GM19099 (cell line): ENCODE measurements around the gene CASQ1.

Experiments used
- POLR2A ChIP-seq: IDR thresholded peaks from 3 replicates; pipeline ENCODE4 v1.6.1; 2011; ENCODE audit warnings: low read depth; ENCODE audit not compliant: insufficient read length; ENCODE audit errors: extremely low read depth

Gene CASQ1

DNA sequence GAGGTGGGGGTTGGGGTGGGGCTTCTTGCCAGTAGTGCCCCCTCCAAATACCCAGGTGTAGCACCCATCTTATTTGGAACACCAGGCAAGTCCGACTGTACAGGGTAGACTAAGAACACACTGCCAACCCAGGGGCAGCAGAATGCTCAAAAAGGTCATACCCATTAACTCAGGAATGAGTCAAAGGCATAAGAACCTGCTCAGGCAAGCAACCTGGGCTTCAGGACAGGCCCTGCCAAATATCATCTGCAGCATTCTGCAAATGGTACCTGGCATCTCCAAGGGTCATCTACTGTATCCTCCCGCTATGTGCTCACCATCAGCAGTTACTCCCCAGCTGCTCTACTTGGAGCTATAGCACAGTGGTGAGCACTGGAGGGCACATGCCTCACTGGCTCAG, 34.2 kb downstream of the CASQ1 start:
- no peak for TF ChIP-seq POLR2A

DNA sequence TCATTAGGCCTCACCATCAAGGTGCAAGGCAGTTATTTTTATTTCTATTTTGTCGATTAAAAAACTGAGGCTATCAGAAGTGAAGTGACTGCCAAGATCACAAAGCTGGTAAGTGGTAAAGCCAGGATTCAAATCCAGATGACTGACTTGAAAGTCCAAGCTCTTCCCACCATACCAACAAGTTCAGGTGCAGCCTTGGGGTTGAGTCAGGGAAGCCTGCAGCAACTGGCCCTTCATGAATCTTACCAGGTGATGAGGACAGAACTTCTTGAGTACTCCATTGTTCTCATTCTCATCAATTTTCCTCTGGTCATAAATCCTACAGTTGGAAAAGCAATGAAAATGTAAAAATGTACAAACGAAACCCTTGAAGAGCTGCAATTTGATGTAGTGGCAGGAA, 35.0 kb downstream of the CASQ1 start:
- no peak for TF ChIP-seq POLR2A

DNA sequence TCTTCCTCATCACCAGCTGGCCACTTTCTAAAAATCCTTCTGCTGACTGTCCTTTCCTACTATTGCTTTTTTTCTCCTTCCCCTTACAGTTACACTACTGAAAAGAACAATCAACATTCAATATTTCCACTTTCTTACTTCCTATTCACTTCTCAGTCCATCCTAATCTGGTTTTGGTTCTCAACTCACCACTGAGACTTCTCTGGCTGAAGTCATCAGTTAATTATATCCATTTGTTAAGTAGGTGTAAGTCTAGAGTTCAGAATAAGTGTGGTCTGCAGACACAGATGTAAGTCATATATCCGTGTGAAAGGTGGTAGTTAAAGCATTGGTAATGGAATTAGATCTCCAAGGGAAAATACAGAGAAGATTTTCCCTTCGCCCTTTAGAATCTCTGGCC, 36.2 kb downstream of the CASQ1 start:
- TF ChIP-seq POLR2A, result no peak

DNA sequence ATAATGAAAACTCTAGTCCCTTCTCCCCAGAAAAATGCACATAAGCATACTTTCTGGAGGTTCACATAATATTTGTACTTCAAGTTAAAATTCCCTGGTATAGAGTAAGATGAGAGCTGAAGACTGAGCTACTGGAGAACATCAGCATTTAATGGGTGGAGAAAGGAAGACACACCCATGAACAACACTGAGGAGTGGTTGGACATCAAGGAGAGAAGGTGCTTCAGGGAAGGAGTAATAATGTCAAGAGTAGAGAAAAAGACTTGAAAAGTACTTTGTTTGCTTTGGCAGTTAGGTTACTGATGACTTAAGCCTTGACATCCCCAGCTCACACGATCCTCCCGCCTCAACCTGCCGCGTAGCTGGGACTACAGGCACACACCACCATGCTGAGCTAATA, 36.7 kb downstream of the CASQ1 start:
- no peak for TF ChIP-seq POLR2A

DNA sequence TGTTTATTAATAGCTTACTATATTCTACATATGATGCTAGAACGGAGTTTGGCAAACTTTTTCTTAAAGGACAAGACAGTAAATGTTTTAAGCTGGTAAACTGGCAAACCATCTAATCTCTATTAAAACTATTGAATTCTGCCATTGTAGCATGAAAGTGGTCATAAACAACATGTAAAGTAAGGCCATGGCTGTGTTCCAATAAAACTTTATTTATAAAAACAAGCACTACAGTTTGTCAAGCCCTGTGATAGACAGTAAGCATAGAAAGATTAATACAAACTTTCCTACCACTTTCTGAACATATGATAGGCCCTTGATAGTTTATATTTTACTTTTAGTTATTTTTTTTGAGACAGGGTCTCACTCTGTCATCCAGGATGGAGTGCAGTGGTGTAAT, 37.2 kb downstream of the CASQ1 start:
- TF ChIP-seq POLR2A, result no peak

DNA sequence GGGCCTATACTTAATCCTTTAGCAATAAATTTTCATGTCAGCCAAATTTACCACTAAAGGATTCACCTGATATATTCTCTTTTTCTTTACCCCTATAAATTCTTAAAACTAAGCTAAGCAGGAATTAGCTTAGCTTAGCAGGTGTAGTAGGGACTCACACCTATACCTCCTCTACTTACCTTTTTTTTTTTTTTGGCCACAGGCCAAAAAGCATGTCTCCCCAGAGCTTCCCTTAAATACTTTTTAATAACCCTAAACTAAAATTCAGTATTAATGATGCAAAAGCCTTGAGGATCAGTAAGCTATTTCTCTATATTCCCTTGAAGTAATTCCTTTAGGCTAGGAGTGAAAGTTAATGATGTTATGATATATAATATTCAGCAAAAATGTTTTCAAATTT, 38.1 kb downstream of the CASQ1 start:
- TF ChIP-seq POLR2A, result no peak

DNA sequence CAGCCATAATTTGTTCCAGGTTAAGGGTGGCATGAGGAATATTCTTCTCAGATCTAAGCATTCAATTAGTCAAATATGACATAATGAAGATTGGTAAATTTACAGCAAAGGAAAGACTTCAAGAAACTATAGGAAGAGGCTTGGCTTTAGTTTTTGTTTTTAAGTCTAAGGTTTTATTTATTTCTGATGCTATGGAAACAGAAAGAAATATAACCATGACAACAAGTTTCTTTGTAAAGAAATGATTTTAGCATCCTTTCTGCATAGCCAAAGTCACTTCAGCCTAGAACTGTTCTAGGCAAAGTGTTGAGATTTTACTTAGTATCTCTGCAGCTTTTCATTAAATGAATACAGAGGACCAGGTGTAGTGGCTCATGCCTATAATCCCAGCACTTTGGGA, 42.5 kb downstream of the CASQ1 start:
- no peak for TF ChIP-seq POLR2A

DNA sequence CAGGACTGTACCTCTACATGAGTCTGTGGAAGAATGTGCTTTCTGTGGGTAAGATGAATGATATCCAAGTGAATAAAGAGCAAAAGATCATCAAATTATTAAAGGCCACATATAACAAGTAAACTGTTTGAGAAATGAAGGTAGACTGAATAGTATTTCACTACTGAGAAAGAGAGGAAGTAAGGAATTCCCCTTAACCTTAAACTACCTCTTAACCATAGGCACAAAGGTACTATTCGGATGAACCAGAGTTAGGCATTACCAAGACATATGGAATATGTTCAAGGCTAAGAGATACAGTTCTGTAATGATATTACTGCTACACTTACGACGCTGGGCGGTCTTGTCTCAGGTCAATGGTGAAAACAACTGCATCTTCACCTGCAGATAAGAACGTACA, 46.4 kb downstream of the CASQ1 start:
- no peak for TF ChIP-seq POLR2A

DNA sequence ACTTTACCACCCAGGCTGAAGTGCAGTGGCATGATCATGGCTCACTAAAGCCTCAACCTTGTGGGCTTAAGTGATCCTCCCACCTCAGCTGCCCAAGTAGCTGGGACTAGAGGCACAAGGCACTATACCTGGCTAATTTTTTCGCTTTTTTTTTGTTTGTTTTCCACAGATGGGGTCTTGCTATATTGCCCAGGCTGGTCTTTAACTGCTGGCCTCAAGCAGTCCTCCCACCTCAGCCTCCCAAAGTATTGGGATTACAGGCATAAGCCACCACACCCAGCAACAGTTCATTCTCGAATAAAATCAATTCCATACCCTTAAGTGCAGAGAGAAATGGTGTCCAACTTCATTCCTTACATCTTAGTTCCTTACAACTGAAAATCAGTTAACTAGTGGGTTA, 47.2 kb downstream of the CASQ1 start:
- no peak for TF ChIP-seq POLR2A

DNA sequence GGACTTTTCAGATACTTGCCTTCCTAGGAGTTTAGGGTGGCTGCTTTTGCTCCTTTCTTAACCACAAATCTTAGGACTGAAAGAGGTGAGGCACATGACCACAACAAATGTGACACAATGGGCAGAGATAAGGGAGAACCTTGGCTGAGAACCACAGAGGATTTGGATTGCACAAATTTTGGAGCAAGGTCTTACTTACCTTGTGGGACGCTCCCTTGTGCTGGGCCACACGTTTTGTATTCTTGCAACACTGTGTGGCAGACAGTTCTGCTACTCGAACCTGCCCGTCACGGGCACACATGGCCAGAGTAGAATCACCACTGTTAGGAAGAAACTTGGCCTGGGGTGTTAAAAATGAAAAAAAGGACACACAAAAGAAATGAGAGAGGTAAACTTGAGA, 48.0 kb downstream of the CASQ1 start:
- no peak for TF ChIP-seq POLR2A

DNA sequence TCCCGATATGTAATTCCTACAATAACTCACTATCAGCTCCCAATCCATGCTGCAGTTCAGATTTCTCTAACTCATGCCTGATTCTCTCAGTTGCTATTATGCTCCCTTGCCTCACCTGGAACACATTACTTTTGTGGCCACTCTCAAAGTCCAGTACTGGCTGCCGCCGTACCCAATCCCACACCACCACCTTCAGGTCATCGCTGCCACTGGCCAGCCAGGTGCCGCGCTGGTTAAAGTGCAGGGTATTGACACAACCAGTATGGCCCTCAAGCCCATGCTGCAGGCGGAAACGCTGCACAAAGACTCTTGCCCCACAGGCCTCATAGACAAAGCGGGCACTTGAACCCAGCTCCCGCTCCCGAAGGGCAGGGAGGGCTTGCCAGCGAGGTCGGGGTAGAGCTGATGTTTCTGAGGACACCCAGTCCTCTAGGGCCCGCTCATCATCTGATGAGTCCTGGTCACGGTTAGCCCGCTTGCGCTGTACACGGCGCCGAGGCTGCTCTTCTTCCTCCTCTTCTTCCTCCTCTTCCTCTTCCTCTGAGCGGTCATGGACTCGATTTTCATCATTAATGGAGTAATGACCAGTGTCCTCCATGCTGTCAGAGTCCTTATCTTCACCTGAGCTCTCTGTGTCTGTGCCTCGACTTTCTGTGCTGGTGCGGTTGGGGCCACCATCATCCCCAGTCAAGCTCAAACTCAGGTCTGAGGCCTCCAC, 49.4 kb downstream of the CASQ1 start:
- no peak for TF ChIP-seq POLR2A

DNA sequence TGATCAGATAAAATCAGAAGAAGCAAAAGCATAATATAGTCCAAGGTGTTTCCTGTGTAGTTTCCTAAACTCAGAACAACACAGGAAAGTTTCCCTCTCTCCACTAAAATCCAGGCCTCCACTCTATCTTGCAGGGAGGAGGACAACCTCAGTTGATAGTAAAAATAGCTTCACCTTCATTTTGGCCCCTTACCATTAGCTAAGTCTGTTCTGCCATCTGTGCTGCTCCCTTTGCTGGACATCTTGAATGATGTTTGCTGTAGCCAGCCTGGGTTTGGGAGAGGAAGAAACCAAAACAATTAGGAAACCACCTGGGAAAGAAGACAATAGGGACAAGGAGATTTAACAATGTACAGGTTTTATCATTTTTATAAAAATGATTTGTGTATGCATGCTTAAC, 53.4 kb downstream of the CASQ1 start:
- no peak for TF ChIP-seq POLR2A

DNA sequence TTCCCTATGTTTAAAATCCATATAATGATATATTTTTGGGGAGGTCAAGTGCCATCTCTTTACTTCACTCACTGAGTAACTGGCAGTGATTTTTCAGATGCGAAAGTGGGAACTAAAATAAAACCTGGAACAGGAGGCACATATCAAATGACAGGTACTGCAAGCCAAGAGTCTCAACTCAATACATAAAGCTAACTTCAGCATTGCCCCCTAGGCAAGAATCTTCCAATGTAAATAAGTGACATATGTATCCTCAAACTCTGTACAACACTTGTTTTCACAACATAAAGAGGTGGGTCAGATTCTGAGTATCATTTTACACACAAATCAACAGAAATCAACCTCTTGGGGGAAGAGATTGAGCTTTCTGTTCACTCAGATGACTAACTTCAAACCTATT, 53.8 kb downstream of the CASQ1 start:
- TF ChIP-seq POLR2A, result no peak

DNA sequence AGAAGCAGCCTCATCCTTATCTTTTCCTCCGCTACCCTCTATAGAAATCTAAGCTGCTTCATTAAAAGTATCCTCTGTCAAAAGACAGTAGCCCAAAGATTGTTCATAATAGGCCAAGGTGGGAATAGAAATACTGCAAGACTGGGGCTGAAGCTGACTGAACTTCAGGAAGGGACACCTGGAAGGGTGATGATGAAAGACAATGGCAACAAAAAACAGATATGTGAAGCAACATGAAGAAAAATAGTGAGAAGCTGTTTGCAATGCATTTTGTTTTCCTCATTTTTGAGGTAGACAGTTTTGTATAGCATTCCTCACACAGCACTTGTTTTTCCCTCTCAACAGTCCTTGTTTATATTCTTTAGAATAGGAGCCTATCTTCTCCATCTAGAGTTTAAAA, 55.1 kb downstream of the CASQ1 start:
- no peak for TF ChIP-seq POLR2A

DNA sequence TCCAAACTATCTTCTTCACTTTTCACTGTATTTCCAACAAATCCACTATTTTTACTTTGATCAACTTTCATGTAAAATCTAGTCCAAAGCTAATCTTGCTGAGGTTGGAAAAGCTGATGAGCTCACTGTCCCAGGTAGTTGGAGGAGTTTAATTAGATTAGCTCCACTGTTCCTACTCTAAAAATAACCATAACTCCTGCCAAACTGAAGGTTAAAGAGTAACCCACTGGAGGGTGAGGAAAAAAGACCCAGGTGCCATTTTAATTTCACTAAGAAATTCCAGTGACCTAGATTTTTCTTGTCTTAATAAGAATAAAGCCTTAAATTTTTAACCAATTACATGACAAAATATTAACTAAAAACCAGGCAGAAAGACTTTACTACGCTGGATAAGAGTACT, 56.7 kb downstream of the CASQ1 start:
- no peak for TF ChIP-seq POLR2A

DNA sequence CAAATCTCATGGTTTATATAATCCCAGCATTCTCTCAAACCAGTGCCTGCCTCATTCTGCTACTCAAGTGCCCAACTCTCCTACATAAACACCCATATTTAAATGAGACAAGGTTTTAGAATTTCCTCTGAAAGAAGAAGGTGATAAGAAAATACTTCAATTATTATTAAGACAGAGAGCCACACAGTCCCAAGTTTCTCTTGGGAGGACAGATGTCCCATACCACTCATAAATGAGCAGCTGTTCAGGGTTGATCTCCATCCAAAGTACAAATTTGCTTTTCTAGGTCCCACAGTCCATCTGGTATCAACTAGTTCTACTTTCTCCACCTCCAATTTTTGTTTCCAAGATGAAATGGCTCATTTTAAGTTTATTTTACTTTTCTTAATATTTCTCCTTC, 60.6 kb downstream of the CASQ1 start:
- no peak for TF ChIP-seq POLR2A
